KMS-11 (cell line): ENCODE measurements around the gene ARHGAP44.

Experiments used
- H2AFZ ChIP-seq: fragments of 200-600 bp; sonication (generic); 2 replicates; pipeline ENCODE4 v1.6.1; 2016; ENCODE audit warnings: antibody characterized with exemption, mixed run types, low read depth
- H3K27ac ChIP-seq: fragments of 200-600 bp; sonication (generic); 2 replicates; pipeline ENCODE4 v1.6.1; 2016; ENCODE audit warnings: mild to moderate bottlenecking, mixed run types
- H3K27me3 ChIP-seq: fragments of 200-600 bp; sonication (generic); 2 replicates; pipeline ENCODE4 v1.6.1; 2017; ENCODE audit warnings: mild to moderate bottlenecking, low read depth, mixed run types, moderate library complexity; ENCODE audit not compliant: insufficient read depth
- H3K36me3 ChIP-seq: fragments of 200-600 bp; sonication (generic); 2 replicates; pipeline ENCODE4 v1.6.1; 2017; ENCODE audit warnings: mild to moderate bottlenecking, mixed run types; ENCODE audit not compliant: insufficient read depth
- H3K4me1 ChIP-seq: fragments of 200-600 bp; sonication (generic); 2 replicates; pipeline ENCODE4 v1.6.1; 2016; ENCODE audit warnings: mild to moderate bottlenecking, low read depth, mixed run types; ENCODE audit not compliant: poor library complexity, severe bottlenecking
- H3K4me2 ChIP-seq: fragments of 200-600 bp; sonication (generic); 2 replicates; pipeline ENCODE4 v1.7.0; 2016; ENCODE audit warnings: mild to moderate bottlenecking, mixed run types
- H3K4me3 ChIP-seq: fragments of 200-600 bp; sonication (generic); IDR thresholded peaks from 2 replicates; pipeline ENCODE4 v1.6.1; 2017; ENCODE audit warnings: low read depth, low read length, mixed read lengths; ENCODE audit not compliant: insufficient read depth
- H3K79me2 ChIP-seq: fragments of 200-600 bp; sonication (generic); 2 replicates; pipeline ENCODE4 v1.6.1; 2016; ENCODE audit warnings: low read depth, mixed run types; ENCODE audit not compliant: insufficient read depth
- H3K9ac ChIP-seq: fragments of 200-600 bp; sonication (generic); 2 replicates; pipeline ENCODE4 v1.6.1; 2016; ENCODE audit warnings: mild to moderate bottlenecking, mixed run types
- H4K20me1 ChIP-seq: fragments of 200-600 bp; sonication (generic); 2 replicates; pipeline ENCODE4 v1.6.1; 2016; ENCODE audit warnings: mild to moderate bottlenecking, mixed run types; ENCODE audit not compliant: insufficient read depth
- TF ChIP-seq, protein P1 (sequence below): fragments of 200-600 bp; sonication (generic); conservative IDR thresholded peaks from 2 replicates; pipeline ENCODE4 v1.6.1; 2017; ENCODE audit warnings: low read depth, mild to moderate bottlenecking, antibody characterized with exemption, low read length, moderate library complexity, mixed read lengths

ARHGAP44 gene

GRCh38 chr17:12922120-12922519 is 132.8 kb downstream of the ARHGAP44 start:
- H2AFZ ChIP-seq: no peak overlapping the region
- H3K27me3 ChIP-seq: no peaks in the 10 kb centered on the region
- H4K20me1 ChIP-seq: no peaks in the 10 kb centered on the region
- no peak overlapping the region for H3K9ac ChIP-seq
- H3K27ac ChIP-seq: no peak overlapping the region
- no peak overlapping the region for H3K4me3 ChIP-seq
- H3K79me2 ChIP-seq: no peaks in the 10 kb centered on the region
- H3K4me1 ChIP-seq: no peaks in the 10 kb centered on the region
- H3K4me2 ChIP-seq: no peak overlapping the region
- TF ChIP-seq, protein P1, sequence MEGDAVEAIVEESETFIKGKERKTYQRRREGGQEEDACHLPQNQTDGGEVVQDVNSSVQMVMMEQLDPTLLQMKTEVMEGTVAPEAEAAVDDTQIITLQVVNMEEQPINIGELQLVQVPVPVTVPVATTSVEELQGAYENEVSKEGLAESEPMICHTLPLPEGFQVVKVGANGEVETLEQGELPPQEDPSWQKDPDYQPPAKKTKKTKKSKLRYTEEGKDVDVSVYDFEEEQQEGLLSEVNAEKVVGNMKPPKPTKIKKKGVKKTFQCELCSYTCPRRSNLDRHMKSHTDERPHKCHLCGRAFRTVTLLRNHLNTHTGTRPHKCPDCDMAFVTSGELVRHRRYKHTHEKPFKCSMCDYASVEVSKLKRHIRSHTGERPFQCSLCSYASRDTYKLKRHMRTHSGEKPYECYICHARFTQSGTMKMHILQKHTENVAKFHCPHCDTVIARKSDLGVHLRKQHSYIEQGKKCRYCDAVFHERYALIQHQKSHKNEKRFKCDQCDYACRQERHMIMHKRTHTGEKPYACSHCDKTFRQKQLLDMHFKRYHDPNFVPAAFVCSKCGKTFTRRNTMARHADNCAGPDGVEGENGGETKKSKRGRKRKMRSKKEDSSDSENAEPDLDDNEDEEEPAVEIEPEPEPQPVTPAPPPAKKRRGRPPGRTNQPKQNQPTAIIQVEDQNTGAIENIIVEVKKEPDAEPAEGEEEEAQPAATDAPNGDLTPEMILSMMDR: no peak
- no peaks in the 10 kb centered on the region for H3K36me3 ChIP-seq

- Histone ChIP-seq H3K4me2 (no peak overlapping the region), H3K4me1 (no peaks in the 10 kb centered on the region)
Observed at GRCh38 chr17:12924614-12925013, 135.3 kb downstream of the ARHGAP44 start.

DNA sequence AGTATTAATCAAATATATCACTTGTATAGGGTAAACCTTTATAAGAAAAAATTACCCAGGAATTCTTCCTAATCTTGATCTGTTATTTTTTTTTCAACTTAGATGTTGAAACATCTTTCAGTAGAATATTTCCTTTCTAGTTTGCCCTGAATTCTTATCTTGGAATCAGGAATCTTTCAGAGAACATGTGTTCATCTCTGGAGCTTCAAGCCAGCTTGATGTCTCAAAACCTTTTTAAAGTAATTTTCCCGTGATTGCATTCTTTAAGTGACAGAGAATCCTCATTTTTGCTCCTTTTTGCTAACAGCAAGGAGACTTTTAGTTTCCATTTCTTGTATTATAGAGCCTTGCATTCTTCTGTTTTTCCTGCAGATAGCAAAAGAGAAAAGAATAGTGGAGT is 137.7 kb downstream of the ARHGAP44 start:
- Histone ChIP-seq H3K27me3 (no peaks in the 10 kb centered on the region), H3K79me2 (no peaks in the 10 kb centered on the region), H4K20me1 (no peaks in the 10 kb centered on the region), H3K27ac (no peak overlapping the region), H2AFZ (no peak overlapping the region), H3K4me1 (no peaks in the 10 kb centered on the region), H3K4me3 (no peak overlapping the region), H3K4me2 (no peak overlapping the region), H3K9ac (no peak overlapping the region), H3K36me3 (no peaks in the 10 kb centered on the region)
- TF ChIP-seq, protein P1: no peak

More at GRCh38 chr17:12924614-12925013, 135.3 kb downstream of the ARHGAP44 start:
- TF ChIP-seq, protein P1: no peak
- Histone ChIP-seq H2AFZ (no peak overlapping the region), H4K20me1 (no peaks in the 10 kb centered on the region), H3K27ac (no peak overlapping the region), H3K36me3 (no peaks in the 10 kb centered on the region), H3K4me3 (no peak overlapping the region), H3K27me3 (no peaks in the 10 kb centered on the region), H3K9ac (no peak overlapping the region), H3K79me2 (no peaks in the 10 kb centered on the region)

DNA sequence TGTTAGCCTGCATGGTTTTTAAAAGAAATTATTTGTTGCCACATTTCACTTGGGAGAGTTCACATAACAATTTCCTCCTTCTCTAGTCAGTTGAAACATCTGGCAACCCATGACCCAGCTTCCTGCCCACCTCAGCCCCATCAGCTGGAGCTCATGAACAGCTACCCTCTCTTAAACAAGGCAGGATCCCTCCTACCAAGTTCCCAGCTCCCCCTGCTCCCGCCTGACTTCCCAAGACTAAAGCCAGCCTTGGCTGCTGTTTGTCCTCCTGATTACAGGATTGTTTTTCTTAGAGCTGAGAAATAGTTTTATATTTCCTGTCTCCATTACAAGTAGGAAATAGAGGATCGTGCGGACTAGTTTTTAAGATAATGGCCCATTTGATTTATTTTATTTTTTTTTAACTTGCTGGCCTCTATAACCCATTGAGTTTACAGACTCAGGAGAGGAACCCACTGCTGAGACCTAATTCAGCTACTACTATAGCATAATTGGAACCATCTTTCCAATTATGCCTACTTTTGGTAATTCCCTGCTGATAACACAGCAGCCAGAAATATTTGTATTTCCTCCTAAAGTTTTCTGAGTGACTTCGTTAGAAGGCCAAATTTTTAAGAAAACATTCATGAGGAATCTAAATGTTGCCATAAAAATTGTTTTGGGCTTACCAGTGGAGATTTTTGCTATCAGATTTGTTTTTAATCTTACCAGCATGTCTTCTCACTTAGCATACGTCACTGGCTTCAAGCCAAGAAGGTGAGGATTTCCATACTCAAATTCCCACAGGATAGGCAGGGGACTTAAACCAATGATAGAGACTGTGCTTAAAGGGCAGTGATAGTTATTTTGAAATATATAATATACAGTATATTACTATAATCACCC is 138.5 kb downstream of the ARHGAP44 start:
- no peak overlapping the region for H3K27ac ChIP-seq
- H3K36me3 ChIP-seq: no peaks in the 10 kb centered on the region
- TF ChIP-seq, protein P1: no peak
- H3K27me3 ChIP-seq: no peaks in the 10 kb centered on the region
- no peaks in the 10 kb centered on the region for H3K4me1 ChIP-seq
- no peak overlapping the region for H2AFZ ChIP-seq
- no peak overlapping the region for H3K4me3 ChIP-seq
- no peaks in the 10 kb centered on the region for H4K20me1 ChIP-seq
- no peak overlapping the region for H3K4me2 ChIP-seq
- H3K79me2 ChIP-seq: no peaks in the 10 kb centered on the region
- no peak overlapping the region for H3K9ac ChIP-seq
